Kidney glomerular epithelial cell (primary cell): ENCODE results near the gene SLCO1B1.
A peak's percentile ranks its signal among the peaks of the same experiment; 100 is the strongest.

Source experiments
- DNase-seq: peaks from one replicate; lab custom pipeline; 2025; lab: John Stamatoyannopoulos, UW

The SLCO1B1 gene

GRCh38 chr12:21221778-21222177 lies 90.8 kb downstream of the SLCO1B1 start:
- no peak for DNase-seq

- DNase-seq, result no peak
Observed at GRCh38 chr12:21223930-21224329, 92.9 kb downstream of the SLCO1B1 start.

GRCh38 chr12:21234395-21234794 lies 103.4 kb downstream of the SLCO1B1 start:
- DNase-seq, result no peak

GRCh38 chr12:21239866-21240265 lies 108.9 kb downstream of the SLCO1B1 start:
- DNase-seq, result no peak

GRCh38 chr12:21248679-21249078 lies 117.7 kb downstream of the SLCO1B1 start:
- DNase-seq, result peak; percentile 45

- DNase-seq, result no peak
Observed at GRCh38 chr12:21252070-21252469, 121.1 kb downstream of the SLCO1B1 start.

GRCh38 chr12:21257172-21257571 lies 126.2 kb downstream of the SLCO1B1 start:
- DNase-seq, result no peak

GRCh38 chr12:21264232-21264631 lies 133.2 kb downstream of the SLCO1B1 start:
- DNase-seq, result no peak

GRCh38 chr12:21265932-21266331 lies 134.9 kb downstream of the SLCO1B1 start:
- DNase-seq, result no peak

- DNase-seq, result no peak
Observed at GRCh38 chr12:21276826-21277225, 145.8 kb downstream of the SLCO1B1 start.
